Measurements from ENCODE around the gene DEPDC1. TPM values are rescaled to one million over a fixed set of nuclear protein-coding genes. Genes with fewer than 3 reads are reported as not detected.

The DEPDC1 gene
- total RNA-seq, 2 experiments from 2014 or later = 13.3 to 15.5 TPM

DNA sequence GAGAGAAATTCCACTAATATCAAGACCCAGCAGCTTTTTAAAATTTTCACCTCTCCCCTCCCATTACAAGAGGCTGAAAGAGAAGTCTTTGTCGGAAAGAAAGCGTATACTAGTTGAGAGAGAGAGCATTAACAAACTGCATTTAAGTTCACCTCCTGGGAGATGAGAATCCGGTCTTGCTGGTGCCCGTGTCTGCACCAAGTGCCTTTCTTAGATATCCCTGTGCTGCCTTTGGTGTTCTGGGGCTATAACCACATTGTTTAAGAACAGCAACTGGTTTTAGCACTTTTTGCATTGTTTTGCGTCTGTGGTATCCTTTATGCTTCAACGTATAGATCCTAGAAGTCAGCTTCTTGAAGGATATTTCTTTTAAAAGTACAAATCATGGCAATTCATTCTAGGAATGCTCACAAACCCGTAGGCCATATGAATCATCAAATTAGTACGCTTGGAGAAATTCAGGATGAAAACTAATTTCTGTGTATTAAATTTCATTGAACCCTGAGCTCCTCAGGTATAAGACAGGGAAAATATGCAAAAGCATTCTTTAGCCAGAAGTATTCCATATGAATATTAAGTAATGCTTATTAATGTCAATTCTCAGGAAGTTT lies 43.7 kb downstream of the DEPDC1 start:
- Mint-ChIP-seq H3K27ac (no peak overlapping the region), H3K27me3 (no peaks in the 10 kb centered on the region)

DNA sequence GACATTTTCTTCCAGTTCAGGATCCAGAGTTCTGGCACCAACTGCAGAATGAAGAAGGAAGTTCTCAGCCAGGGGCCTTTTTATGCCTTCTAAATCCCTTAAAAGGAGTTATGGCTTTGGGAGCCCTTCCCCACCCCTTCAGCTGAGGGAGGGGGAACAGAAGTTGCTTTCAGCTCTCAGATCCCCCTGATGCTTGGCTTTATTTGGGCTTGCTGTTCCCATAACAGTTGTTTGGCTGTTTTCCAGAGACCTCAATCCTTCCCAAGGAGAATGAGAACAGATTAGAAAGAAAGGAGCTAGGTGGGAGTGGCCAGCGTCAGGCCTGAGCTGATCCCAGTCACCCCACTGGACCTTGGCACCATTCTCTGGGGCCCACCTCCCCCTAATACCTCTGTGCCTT lies 47.0 kb downstream of the DEPDC1 start, which contains the start of gene RPE65:
TSS of gene RPE65 (minus strand) at position 54 of the 400 bp plus-strand sequence. CDS start at position 5, 49 bp downstream.
- Mint-ChIP-seq H3K4me3 (no peak within 1 kb of the TSS), H3K27me3 (no peaks in the 10 kb centered on the region), H3K4me1 (no peaks in the 10 kb centered on the region), H3K9me3 (no peaks in the 10 kb centered on the region), H3K27ac (no peak within 1 kb of the TSS), H3K36me3 (no peaks in the 10 kb centered on the region)
- no peak for DNase-seq

More for the DNA sequence above, 43.7 kb downstream of the DEPDC1 start:
- no peaks in the 10 kb centered on the region for H3K4me1 Mint-ChIP-seq
- no peaks in the 10 kb centered on the region for H3K36me3 Mint-ChIP-seq
- H3K9me3 Mint-ChIP-seq = no peaks in the 10 kb centered on the region
- H3K4me3 Mint-ChIP-seq = no peak overlapping the region
- no peak for DNase-seq

DNA sequence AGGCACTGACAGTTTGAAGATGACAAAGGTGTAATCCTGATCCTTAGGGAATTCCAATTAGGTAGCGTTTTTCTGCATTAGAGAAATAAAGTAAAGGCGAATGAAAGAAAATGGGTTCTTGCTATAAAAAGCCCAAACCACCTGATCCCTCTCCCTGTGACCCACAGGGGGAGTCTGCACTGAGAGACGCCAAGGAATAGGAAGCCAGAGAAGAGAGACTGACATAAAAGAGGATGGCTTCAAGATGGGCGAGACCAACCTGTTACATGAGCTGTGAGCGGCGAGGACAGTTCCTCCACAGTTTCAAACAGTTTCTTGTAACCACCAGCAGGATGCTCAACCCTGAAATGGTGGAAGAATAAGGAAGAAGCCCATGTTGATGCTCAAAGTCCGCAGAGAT lies 48.5 kb downstream of the DEPDC1 start:
- H3K27ac Mint-ChIP-seq = no peak overlapping the region
- no peak overlapping the region for H3K4me3 Mint-ChIP-seq
- no peaks in the 10 kb centered on the region for H3K36me3 Mint-ChIP-seq
- no peak for DNase-seq
- H3K9me3 Mint-ChIP-seq = no peaks in the 10 kb centered on the region
- no peaks in the 10 kb centered on the region for H3K27me3 Mint-ChIP-seq
- H3K4me1 Mint-ChIP-seq = no peaks in the 10 kb centered on the region

DNA sequence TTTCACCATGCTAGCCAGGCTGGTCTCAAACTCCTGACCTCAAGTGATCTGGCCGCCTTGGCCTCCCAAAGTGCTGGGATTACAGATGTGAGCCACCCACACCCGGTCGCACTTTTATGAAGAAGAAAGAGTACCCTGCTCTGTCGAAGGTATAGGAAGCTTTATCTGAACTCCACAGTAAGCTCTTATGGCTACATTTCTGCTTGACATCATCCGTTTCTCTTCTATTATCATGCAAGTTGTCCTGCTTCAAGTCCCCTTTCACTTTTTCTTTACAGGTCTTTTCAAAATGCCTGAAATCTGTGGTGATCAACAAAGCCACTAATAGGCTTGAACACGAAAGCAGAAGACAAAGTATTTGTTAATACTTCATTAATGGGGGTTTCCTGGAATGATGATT lies 51.2 kb downstream of the DEPDC1 start:
- Mint-ChIP-seq H3K27me3 (no peaks in the 10 kb centered on the region), H3K9me3 (no peaks in the 10 kb centered on the region), H3K36me3 (no peaks in the 10 kb centered on the region), H3K4me3 (no peak overlapping the region), H3K27ac (no peak overlapping the region), H3K4me1 (no peaks in the 10 kb centered on the region)
- DNase-seq = no peak

DNA sequence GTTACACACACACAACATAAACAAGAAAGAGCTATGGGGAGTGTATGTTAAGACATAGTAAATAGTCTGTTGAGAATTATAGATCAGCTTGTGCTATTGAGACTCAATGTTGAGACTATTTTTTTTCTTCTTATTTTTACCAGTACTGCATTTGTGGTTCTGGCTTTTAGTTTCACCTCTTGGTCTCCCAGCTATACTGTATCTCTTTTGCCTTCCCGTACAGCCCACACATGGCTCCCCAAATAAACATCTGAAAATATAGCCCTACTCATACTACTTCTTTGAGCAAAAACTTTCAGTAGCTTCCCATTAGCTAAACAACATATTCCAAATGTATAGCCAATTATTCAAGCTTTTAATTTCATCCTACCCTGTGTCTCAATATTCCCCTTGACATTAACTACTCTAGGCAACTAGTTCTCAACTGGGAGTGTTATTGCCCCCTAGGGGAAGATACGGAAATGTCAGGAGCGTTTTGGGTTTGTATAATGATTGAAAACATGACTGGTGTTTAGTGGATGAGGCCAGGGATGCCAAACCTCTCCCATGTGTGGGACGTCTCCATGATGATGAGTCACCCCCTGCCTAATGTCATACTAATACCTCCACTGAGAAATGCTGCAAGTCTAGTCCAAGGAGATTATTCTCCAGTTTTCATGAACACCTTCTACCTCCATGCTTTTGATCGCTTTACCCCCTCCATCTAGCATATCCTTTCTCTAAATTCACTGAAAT lies 53.9 kb downstream of the DEPDC1 start:
- Mint-ChIP-seq H3K36me3 (no peaks in the 10 kb centered on the region), H3K27ac (no peak overlapping the region), H3K9me3 (no peaks in the 10 kb centered on the region), H3K27me3 (peaks cover 5% of the 10 kb centered on the region), H3K4me1 (no peaks in the 10 kb centered on the region), H3K4me3 (no peak overlapping the region)
- no peak for DNase-seq

DNA sequence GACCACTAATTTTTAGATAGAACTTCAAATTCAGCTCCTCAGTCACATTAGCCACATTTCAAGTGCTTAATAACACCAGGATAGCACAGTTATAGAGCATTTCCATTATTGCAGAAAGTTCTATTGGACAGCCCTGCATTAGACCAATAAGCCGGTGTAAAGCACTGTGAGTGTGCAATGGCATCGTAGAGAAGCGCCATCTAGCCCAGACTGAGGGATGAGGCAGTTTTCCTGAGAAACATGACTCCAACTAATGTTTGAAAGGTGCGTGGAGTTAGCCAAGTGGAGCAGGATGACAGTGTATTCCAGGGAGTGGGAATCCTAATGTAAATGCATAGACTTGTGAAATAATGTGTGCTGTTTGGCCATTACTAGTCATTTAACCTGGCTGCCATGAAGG lies 54.9 kb downstream of the DEPDC1 start:
- no peak overlapping the region for H3K27ac Mint-ChIP-seq
- no peaks in the 10 kb centered on the region for H3K36me3 Mint-ChIP-seq
- DNase-seq = no peak
- no peaks in the 10 kb centered on the region for H3K4me1 Mint-ChIP-seq
- no peaks in the 10 kb centered on the region for H3K9me3 Mint-ChIP-seq
- H3K4me3 Mint-ChIP-seq = no peak overlapping the region
- H3K27me3 Mint-ChIP-seq = peaks cover 5% of the 10 kb centered on the region

DNA sequence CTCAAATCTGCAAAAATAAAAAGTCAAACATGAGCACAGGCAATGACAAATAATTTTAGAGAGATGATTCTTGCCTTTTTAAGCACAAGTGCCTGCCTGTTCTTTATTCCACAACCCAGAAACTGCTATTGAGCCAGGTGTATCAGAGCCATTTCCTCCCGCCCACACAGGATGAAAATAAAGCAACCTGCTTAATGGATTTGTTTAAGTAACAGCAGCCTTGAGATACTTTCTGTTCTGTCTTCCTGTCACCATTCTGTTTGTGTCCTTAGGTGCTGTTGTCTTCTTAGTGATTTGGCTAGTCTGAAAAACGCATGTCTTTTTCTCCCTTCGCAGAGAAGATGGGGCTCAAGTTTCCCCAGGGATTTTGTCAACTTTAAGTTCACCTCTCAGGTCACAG lies 58.6 kb downstream of the DEPDC1 start:
- no peak for DNase-seq
- Mint-ChIP-seq H3K27ac (no peak overlapping the region), H3K4me1 (no peaks in the 10 kb centered on the region), H3K4me3 (no peak overlapping the region), H3K9me3 (no peaks in the 10 kb centered on the region), H3K36me3 (no peaks in the 10 kb centered on the region), H3K27me3 (peaks cover 9% of the 10 kb centered on the region)

DNA sequence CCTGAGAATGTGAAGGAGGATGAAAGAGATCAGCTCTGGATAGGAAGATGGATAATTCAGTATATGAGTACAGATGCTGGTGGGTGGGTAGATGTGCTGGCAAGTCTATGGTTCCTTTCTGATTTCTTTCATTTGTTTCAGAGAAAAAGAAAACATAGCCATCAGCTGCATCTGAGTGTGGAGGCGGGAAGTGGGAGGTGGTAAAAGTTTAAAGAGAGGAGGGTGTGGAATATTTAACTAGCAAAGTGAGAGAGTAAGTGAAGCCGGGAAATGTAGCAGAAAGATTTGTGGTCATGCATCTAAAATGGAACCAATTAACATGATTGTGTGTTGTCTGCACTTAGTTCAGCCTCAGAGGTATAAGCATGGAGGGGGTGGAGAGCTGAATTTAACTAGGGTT lies 63.5 kb downstream of the DEPDC1 start:
- Mint-ChIP-seq H3K36me3 (no peaks in the 10 kb centered on the region), H3K4me3 (no peak overlapping the region), H3K4me1 (no peaks in the 10 kb centered on the region), H3K9me3 (no peaks in the 10 kb centered on the region), H3K27me3 (peaks cover 5% of the 10 kb centered on the region), H3K27ac (no peak overlapping the region)
- no peak for DNase-seq

DNA sequence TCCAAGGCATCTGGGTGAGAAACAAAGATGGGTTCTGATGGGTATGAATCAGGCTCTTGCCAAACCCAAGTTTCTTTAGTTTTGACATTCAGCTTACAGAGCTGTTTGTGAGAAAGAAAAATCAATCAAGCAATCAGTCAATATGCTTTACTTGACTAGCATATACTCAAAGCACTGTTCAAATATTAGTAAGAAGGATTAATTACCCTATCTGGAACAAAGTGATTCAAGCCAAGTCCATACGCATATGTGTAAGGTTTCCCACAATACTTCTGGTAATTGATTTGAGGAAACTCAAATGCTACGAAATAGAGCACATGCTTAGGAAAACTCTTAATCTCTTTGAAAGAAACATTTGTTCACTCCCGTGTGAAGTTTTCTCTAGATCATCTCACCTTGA lies 65.8 kb downstream of the DEPDC1 start:
- Mint-ChIP-seq H3K9me3 (no peaks in the 10 kb centered on the region), H3K27ac (no peak overlapping the region)

DNA sequence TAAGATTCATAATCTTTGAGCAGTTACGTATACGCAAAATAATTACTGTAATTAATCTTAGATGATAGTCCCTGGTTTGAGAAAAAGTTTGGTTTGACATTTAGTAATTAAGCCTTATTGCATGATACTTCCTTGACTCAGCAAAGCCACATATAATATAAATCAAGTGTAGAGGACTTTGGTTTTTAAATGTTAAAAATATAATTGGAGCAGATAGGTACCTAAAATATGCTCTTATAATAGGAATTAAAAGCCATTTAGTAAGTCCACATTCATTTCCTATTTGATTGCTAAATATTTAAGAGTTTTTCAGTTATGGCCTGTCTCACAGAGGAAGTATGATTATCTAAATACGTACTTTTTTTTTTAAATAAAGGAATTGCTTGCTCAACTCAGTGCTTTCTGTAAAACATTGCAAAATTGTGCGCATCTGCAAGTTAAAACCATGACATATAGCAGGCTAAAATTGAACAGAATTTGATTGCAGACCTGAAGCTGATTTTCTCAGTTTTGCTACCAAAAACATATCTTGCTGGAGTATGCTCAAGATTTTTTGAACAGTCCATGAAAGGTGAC lies 67.6 kb downstream of the DEPDC1 start:
- Mint-ChIP-seq H3K27me3 (no peaks in the 10 kb centered on the region), H3K27ac (no peak overlapping the region), H3K4me3 (no peak overlapping the region), H3K4me1 (no peaks in the 10 kb centered on the region), H3K9me3 (no peaks in the 10 kb centered on the region), H3K36me3 (no peaks in the 10 kb centered on the region)
- no peak for DNase-seq

More for the DNA sequence above, 65.8 kb downstream of the DEPDC1 start:
- H3K4me1 Mint-ChIP-seq = no peaks in the 10 kb centered on the region
- no peak overlapping the region for H3K4me3 Mint-ChIP-seq
- no peaks in the 10 kb centered on the region for H3K36me3 Mint-ChIP-seq
- H3K27me3 Mint-ChIP-seq = no peaks in the 10 kb centered on the region
- no peak for DNase-seq

DNA sequence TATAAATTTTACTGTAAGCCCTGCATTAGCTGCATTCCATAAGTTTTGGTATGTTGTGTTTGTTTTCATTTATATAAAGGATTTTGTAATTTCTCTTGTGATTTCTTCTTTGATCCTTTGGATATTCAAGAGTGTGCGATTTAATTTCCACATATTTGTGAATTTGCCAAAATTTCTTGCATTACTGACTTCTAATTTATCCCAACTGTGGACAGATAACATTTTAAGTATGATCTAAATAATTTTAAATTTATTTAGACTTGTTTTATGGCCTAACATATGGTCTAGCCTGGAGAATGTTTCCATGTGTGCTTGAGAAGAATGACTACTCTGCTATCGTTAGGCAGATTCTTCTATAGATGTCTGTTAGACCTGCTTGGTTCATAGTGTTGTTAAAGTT lies 70.3 kb downstream of the DEPDC1 start:
- no peak overlapping the region for H3K4me3 Mint-ChIP-seq
- H3K27ac Mint-ChIP-seq = no peak overlapping the region
- DNase-seq = no peak
- H3K9me3 Mint-ChIP-seq = peaks cover 2% of the 10 kb centered on the region
- no peaks in the 10 kb centered on the region for H3K27me3 Mint-ChIP-seq
- no peaks in the 10 kb centered on the region for H3K4me1 Mint-ChIP-seq
- H3K36me3 Mint-ChIP-seq = no peaks in the 10 kb centered on the region

Other genes starting within 250 kb of the DEPDC1 start
- not detected for gene RPE65, start 47.1 kb downstream of the DEPDC1 start, total RNA-seq